HTERT RPE-1 (cell line): ENCODE results near the gene FAIM.
"Not testable (repeated sequence)": the region's sequence is repeated elsewhere in the genome, so short reads cannot be mapped to it uniquely, and the experiment has no call there.

ENCODE experiments used
- in situ Hi-C: fragments of 300-500 bp; cut with MboI; formaldehyde crosslinking; loops from 4 replicates; pipeline ENCODE4 v1.14.3; 2020; ENCODE audit warnings: low sequenced_read_pairs

The FAIM gene

DNA sequence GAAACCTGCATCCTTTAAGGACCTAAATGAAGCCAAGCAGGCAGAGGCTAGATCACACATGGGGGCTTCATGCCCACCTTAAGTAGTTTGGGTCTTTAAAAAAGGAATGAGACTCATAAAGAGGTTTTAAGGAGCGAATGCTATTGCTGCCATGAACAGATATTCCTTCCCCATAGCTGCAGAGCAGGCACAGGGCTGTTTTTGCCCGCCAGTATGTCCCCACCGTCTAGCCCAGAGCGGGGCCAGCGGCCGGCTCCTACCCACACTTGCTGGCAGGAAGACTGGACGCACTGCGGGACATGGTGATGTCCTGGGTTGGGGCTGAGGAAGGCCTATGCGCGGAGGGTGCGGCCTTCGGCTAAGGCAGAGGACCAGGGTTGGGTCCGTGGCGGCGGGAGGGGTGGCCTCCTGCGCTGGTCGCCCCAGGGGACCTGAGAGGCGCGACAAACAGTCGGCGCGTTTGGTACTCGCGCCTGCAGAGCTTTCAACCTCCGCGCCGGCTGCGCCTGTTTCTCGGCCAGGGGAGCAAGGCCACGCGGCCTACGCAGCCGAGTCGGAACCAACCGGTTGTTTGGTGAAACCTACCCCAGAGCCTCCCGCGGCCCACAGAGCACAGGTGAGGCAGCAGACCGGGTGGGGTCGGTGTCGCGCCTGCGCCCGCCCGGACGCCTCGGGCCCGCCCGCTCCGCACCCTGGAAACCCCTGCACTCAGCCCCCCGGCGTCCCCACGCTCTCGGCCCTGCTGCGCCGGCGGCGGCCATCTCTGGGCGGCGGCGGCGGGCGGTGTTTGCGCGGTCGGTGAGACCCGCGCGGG, at the start of gene FAIM:
TSS of gene FAIM (plus strand) at position 450 of the 814 bp plus-strand sequence. CDS start 10,956 bp downstream, outside the sequence.
- in situ Hi-C loops = no loop called here

GRCh38 chr3:138559134-138559533, 49.4 kb upstream of the FAIM start:
- in situ Hi-C loops = no loop called here

DNA sequence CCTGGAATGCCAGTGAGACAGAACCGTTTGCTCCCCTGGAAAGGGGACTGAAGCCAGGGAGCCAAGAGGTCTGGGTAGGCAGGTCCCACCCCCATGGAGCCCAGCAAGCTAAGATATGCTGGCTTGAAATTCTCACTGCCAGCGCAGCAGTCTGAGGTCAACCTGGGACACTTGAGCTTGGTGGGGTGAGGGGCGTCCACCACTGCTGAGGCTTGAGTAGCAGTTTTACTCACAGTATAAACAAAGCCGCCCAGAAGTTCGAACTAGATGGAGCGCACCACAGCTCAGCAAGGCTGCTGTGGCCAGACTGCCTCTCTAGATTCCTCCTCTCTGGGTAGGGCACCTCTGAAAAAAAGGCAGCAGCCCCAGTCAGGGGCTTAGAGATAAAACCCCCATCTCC, 48.1 kb upstream of the FAIM start:
- in situ Hi-C loops = no loop called here

DNA sequence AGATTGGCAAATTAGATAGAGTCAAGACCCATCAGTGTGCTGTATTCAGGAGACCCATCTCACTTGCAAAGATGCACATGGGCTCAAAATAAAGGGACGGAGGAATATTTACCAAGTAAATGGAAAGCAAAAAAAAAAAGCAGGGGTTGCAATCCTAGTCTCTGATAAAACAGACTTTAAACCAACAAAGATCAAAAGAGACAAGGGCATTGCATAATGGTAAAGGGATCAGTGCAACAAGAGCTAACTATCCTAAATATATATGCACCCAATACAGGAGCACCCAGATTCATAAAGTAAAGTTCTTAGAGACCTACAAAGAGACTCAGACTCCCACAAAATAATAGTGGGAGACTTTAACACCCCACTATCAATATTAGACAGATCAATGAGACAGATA, 45.7 kb upstream of the FAIM start:
- in situ Hi-C loops = not testable (repeated sequence)

DNA sequence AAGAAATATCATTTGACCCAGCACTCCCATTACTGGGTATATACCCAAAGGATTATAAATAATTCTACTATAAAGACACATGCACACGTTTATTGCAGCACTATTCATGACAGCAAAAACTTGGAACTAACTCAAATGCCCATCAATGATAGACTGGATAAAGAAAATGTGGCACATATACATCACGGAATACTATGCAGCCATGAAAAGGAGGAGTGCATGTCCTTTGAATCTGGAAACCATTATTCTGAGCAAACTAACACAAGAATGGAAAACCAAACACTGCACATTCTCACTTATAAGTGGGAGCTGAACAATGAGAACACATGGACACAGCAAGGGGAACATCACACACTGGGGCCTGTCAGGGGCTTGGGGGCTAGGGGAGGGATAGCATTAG, 42.3 kb upstream of the FAIM start:
- in situ Hi-C loops = not testable (repeated sequence)

DNA sequence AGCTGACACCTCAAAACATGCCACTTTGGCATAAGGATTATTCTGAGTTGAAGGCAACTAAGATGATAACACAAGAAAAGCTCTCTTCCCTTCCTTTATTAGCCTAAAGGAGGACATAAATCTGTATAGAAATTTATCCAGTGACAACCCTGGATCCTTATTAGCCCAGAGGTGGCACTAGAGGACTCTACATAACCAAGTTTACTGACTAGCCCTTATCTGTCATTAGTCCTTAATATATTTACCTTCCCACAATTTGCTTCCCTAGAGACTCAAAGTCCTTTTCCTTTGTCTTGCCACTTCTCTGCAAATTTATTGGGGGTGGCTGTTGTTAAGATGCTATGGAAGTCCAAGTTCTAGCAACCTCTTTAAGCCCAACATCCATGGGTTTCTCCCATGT, 41.2 kb upstream of the FAIM start:
- in situ Hi-C loops = no loop called here

DNA sequence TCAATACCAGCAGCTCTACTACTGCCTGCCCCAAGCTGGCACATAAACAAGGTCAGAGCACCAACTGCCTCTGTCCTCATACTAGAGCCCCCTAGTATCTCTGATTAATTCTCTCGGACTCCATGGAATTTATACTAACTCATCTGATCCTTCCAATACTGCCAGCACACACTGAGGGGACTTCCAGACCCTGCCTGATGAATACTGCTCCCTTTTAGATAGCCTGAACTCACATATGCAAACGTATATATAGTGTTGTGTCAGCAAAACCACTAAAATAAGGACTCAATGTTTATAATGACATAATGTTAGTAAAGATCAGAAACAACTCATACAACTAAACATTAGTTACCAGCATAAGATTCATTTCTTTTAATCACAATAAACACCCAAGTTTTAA, 39.5 kb upstream of the FAIM start:
- in situ Hi-C loops = no loop called here

DNA sequence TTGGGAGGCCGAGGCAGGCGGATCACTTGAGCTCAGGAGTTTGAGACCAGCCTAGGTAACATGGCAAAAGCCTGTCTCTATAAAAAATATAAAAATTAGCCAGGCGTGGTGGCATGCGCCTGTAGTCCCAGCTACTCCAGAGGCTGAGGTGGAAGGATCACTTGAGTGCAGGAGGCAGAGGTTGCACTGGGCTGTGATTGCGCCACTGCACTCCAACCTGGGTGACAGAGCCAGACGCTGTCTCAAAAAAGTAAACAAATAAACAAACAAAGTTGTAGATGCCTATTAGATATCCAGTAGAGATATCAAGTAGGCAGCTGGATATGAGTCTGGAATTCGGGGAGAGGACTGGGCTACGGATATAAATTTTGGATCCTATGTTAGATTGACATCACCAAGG, 38.9 kb upstream of the FAIM start:
- in situ Hi-C loops = not testable (repeated sequence)

GRCh38 chr3:138573138-138573537, 35.4 kb upstream of the FAIM start:
- in situ Hi-C loops = no loop called here

GRCh38 chr3:138578141-138578540, 30.4 kb upstream of the FAIM start:
- in situ Hi-C loops = no loop called here

DNA sequence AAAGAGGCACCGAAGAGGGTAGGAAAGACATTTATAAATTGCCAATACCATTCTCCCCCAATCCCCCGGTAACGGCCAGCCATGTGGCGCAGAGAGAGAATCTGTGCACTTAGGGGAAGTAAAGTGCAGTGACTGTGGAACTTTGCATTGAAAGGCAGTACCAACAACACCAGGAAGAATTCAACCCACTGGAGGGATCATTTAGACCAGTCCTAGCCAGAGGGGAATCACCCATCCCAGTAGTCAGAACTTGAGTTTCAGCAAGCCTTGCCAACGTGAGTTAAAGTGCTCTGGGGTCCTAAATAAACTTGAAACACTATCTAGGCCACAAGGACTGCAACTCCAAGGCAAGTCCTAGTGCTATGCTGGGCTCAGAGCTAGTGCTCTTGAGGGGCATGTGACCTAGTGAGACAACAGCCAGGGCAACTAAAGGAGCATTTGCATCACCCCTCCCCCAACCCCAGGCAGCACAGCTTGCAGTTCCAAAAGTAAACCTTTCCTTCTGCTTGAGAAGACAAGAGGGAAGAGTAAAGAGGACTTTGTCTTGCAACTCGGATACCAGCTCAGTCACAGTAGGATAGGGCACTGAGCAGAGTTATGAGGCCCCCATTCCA, 29.5 kb upstream of the FAIM start:
- in situ Hi-C loops = no loop called here

- in situ Hi-C loops = no loop called here
Measured at GRCh38 chr3:138587374-138587773, 21.2 kb upstream of the FAIM start.

- in situ Hi-C loops = no loop called here
Measured at GRCh38 chr3:138588445-138588844, 20.1 kb upstream of the FAIM start.

GRCh38 chr3:138591392-138591791, 17.2 kb upstream of the FAIM start:
- in situ Hi-C loops = no loop called here

DNA sequence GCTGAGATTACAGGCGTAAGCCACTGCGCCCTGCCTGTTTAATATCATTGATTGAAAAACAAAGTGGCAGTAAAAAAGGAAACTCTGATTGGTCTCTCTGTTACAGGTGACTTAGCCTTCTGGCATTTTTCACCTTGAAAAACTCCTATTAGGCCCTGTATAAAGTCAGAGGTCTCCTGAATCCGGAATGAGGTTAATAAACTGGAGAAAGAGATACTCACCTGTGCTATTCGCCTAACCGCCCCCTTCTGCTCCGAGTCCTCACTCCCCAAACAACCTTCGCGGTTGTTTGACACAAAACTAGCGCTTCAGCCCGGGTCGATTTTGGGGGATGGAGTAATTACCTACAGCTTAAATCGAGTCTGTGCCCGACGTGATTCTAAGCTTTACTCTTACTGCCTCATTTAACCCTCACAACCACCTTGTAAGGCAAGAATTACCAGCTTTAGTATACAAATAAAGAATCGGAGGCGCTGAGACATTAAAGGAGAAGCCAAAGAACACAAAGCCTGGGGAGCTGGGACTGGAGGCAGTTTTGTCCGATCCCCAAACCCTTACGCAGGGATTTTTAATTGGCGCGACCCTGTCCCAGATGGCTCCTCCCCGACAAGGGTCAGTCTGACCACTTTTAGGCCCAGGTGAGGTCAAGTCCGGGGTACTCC, 15.0 kb upstream of the FAIM start:
- in situ Hi-C loops = no loop called here

GRCh38 chr3:138594150-138594934, 14.2 kb upstream of the FAIM start, which contains the start of gene CEP70:
CEP70 (minus strand) TSS chr3:138594260; CDS start chr3:138572927, 21,333 bp downstream.
- in situ Hi-C loops = no loop called here

DNA sequence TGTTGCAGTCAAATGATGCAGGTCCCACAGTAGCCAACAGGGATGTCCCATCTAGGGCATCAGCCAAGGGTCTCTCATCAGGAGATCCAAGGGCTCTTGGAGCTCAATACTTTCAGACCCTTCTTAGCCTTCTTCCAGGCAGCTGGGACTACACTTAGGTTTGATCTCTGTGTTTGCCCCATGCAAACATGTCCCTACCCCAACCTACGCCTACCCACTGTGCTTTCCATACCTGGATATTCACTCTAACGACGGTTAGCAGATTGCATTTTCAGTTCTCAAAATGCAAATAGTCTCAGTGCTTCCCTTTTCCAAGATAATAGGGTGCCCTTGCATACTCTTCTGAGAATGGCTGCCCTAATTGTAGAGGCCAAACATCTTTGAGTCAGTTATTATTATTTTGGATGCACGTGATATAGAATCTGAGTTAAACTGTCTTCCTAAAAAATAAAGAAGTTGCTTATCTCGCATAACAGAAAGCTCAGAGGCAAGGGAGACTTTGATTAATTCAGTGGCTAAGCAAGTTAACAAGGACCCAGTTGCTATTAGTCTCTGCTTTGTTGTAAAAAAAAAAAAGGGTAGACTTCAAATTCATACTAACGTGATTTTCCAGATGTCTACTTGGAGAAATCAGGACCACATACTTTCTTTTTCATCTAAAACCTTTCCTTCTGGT, 13.5 kb upstream of the FAIM start:
- in situ Hi-C loops = no loop called here

GRCh38 chr3:138597186-138597976, 11.2 kb upstream of the FAIM start:
- in situ Hi-C loops = not testable (repeated sequence)

DNA sequence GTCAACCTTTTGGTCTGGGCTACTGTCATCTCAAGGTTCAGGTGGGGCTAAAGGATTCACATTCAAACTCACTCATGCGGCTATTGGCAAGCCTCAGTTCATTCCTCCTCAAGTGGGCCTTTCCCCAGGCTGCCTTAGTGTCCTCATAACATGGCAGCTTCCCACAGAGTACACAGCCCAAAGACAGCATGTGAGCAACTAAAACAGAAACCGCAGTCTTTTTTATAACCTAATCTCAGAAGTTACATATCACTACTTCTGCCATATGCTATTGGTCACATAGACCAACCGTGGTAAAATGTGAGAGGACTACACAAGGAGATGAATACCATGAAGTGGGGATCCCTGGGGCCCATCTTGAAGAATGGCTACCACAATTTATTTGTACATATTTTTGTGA, 10.0 kb upstream of the FAIM start:
- in situ Hi-C loops = no loop called here
